Activated T-cell treated with anti-CD3 and anti-CD28 coated beads for 4 hours (primary cell): ENCODE measurements around the gene TMEM235.

ENCODE experiments used
- DNase-seq: peaks from one replicate; pipeline ENCODE4 v3.0.0-alpha.2; 2020

The TMEM235 gene

DNA sequence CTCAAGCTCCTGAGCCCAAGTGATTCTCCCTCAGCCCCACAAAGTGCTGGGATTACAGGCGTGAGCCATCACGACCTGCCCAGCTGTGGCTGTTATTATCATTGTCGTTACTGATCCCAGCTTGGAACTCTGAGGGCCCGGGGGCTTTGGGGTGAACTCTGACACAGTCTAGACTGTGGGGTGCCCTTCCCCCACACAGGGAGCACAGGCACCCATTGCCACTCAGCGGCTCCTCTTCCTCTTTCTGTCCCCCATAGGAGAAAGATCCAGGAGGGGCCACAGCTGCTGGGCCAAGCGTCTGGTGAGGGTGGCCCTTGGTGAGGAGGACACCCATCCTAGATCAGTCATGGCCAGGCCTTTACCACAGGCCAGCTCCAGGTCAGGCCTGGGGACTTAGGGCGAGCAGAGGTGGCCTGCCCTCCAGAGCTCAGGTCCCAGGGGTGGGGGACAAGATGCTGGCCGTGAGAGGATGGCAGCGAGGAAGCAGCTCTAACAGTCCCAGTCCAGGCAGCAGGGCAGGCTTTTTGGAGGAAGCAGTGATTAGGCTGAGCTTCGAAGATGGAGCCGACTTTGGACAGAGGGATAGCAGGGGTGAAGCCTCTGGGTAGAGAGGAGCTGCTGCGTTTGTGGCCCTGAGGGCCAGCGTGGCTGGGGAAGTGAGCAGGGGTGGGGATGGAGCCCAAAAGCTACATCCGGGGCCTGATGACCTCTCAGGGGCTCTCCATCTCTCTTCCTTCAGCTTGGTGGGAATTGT is 24.7 kb downstream of the TMEM235 start:
- DNase-seq: no peak

DNA sequence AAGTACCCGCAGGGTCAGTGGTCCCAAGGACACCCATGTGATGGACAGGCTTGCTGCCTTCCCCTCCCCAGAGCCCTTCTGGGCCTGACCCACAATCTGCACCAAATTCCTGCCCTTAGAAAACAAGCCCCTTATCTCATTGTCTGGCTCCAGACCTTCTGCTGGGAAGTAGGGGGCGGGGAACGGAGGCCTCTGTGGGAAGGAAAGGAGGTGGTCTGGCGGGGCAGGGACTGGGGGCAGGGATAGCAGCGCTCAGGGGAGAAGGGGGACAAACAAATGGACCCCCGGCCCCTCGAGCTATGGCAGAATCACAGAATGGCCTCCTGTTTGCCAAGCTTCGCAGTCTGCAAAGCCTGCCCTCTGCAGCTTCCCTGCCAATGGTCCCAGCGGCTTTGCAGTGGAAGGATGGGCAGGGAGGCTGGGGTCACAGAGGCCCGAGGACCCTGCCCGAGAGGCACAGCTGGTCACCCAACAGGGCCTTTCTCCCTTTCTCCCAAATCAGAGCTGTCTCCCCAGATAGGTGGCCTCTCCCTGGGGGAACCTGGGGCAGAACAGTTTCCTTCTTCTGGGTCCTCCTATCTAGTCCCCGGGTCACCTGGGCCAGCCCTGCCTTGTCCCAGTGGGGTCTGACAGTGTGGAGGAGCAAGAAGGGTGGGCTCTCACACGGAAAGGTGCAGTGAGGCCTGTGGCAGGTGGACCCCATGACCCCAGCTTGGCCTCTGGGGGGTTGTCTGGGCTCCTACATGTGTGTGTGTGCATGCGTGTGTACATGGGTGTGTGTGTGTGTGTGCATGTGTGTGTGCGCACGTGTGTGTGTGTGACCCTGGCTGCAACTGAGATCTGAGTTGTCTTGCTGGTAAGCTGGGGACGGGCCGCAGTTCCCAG is 25.5 kb downstream of the TMEM235 start:
- DNase-seq: no peak

DNA sequence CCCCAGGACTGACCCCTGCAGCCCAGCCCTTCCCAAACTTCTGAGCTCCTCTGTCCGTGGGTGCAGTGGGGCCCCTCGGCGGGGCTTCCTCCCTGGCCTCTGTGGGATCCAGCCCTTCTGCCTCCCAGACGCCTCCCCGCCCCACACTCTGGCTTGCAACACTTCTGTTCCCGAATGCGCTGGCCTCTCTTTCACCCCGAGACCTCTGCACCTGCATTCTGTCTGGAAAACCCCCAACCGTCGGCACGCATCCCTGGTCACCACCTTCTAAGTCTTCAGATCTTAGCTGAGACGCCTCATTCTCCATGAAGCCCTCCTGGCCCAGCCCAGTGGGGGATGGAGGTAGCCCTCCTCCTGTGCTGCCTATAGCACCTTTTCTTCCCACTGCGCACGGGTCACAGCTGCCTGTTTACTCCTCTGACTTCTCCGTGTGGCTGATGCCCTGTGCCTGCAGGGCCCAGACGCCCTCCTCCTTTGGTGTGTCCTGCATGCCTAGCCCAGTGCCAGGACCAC is 26.4 kb downstream of the TMEM235 start:
- no peak for DNase-seq

- DNase-seq: peak; percentile 52
Observed at GRCh38 chr17:78258323-78259191, 27.1 kb downstream of the TMEM235 start.

- DNase-seq: no peak
Observed at GRCh38 chr17:78259192-78259554, 27.7 kb downstream of the TMEM235 start.

DNA sequence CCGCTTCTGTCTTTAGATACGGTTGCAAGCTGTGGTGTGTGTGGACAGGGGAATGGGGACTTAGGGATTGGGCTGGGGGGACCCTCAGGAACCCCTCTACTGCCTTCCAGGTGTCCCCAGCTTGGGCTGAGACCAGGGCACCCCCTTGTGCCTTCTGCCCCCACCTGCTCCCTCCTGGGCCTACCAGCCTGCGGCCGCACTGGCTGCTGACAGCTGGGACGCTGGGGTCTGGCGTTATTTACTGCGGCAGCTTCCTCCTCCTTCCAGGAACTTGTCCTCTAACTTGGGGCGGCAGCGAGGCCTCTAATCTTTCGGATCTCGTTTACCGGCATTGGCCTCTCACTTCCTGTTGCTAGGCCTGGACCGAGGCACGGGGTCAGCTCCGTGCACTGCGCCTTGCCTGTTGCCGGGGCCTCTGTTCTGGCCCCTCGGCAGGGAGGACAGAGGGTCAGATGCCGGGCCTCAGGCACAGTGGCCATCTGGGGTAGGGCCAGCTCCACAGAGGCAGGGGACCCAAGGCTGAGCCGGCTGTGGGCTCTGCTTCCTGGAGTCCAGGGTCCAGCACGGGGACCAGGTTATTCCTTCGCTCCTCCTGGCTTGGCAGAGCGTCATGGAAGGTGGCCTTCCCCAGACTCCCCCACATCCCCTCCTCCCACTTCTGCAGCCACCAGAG is 31.8 kb downstream of the TMEM235 start:
- DNase-seq: no peak

DNA sequence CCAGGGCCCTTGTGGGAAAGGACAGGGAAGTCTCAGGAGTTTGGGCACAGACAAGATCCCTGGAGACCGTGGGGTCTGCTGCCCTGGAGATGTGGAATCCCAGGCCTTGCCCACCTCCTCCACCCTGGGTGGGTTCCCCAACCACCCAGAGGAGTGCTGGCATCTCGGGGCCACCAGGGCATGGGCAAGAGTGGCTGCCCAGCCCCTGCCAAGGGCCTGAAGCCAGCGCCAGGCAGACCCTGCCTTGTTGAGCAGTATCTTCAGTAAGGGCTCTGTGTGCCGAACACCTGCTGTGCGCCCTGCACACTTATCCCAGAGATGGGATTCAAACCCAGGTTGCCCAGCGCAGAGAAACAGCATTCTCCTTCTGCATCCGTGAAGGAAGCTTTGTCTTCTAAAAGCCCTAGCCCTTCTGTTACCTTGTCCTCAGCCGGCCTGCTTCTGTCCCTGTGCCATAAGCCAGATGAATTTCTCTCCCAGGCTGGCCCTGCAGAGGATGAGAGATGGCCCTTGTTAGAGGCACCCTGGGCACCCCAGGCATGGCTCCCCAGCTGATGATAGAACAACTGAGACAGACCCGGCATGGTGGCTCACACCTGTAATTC is 32.4 kb downstream of the TMEM235 start:
- no peak for DNase-seq

- no peak for DNase-seq
Observed at GRCh38 chr17:78264590-78264989, 33.2 kb downstream of the TMEM235 start.

DNA sequence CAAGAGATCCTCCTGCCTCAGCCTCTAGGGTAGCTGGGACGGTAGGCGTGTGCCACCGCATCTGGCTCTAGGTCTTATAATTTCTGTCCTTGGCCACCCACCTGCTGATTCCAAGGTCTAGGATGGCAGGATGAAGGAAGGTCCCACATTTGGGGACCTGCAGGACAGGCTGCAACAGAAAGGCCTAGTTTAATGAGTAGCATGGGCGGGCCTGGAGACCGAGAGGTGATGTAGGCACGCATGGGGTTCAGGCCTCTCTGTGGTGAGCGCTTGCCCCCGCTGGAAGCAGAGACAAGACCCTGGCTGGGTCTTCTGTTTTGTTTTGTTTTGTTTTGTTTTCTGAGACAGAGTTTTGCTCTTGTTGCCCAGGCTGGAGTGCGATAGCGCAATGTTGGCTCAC is 33.7 kb downstream of the TMEM235 start:
- DNase-seq: no peak

DNA sequence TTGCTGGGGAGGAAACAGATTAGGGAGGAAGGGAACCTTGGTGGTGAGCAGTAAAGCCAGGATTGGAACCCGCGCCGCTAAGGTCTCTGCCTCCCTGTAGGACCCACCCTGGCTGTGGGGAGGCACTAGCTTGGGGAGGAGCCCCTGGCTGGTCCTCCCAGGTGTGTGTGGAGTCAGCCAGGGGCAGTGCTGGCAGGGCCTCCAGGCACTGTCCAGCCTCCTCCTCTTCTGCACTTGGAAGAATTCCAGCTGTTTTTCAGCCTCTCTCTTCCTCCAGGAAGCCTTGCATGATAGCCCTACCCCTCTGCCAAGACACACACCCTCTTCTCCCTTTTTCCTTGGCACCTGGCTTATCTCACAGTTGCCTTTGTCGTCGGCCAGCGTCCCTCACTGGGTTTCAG is 34.8 kb downstream of the TMEM235 start:
- no peak for DNase-seq

DNA sequence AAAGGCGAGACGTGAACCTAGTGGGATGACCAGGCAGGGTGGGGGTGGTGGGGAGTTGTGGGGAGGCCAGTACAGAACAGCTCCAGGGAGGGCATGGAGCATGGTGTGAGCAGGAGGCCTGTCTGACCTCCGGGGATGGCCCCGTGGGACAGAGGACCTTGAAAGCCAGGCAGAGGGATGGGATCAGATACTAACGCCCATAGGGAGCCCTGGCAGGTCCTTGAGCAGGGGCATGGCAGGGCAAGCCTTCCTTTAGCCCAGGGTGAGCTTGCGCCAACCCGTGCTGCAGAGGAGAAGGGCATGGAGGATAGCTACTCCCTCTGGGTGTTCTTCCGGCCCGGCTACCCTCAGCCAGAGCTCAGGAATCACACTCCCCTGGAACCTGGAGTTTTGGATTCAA is 35.3 kb downstream of the TMEM235 start:
- no peak for DNase-seq

GRCh38 chr17:78267253-78268073 is 36.0 kb downstream of the TMEM235 start:
- DNase-seq: no peak

DNA sequence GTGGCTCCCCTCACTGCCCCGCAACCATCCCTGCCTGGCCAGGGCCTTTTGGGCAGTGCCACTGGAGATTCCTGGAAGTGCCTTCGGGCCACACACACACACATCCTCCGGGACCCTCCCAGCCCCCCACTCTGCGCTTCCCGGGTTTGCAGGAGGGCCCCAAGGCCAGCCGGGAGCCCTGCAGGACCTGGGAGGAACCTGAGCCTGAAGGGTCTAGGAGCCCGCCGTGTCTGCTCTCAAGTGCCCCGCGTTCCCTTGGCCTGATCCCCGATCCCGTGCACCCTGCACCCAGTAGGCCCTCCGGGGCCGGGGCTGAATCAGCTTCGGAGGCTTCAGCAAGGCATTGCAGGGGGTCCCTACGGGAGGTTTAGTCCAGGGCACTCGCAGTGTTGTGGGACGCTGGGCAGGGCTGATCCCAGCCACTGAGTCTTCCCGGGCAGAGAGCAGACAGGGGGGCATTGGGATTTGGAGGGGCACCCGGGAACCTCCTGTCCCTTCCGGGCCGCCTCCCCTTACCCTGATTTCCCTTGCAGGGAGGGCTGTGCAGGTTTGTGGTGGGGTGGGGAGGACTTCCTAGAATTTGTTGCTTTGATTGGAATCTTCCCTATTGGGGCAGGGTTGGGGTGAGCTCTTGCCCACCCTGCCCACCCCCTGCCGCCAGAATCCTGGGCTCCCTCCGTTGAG is 36.9 kb downstream of the TMEM235 start:
- no peak for DNase-seq

DNA sequence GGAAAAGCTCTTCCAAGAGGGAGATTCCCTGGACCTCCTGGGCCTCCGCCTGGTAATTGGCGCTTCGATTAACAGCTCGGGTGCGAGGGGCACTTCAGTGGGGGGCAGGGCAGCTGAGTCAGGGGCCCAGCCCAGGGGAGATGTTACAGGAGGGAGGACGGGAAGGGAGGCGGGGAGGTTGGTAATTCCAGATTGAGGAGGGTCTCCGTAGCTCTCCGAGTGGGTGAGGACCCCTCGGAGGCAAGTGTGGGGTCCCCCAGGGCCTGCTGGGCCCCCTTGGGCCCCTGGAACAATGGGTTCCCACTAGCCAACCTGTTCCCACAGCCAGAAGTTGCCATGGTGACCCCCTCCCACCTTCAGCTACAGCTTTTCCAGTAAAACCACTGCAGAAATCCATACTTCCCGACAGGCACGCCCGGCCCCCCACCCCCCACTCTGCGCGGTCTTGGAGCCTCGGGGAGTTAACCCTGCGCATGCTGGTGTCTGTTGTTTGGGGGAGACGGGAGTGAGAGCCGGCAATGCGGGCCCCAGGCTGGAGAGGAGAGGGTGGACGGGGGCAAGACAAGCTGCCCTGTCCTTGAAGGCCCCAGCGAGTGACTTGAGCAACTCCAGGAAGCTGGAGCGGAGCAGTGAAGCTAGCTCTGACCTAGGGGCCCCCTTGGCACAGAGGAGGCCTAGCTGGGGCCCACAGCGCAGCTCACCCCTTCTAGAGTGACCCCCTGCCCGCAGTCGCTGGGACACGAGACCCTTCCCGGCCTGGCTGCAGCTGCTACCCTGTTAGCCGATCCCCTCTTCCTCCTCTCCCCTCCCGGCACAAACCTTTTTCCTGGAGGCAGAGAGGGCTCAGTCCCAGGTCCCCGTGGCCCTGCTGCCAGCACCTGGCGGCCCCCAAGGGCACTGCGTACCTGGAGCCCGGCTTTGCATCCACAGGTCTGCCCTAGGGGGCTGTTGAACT is 37.8 kb downstream of the TMEM235 start:
- DNase-seq: no peak

DNA sequence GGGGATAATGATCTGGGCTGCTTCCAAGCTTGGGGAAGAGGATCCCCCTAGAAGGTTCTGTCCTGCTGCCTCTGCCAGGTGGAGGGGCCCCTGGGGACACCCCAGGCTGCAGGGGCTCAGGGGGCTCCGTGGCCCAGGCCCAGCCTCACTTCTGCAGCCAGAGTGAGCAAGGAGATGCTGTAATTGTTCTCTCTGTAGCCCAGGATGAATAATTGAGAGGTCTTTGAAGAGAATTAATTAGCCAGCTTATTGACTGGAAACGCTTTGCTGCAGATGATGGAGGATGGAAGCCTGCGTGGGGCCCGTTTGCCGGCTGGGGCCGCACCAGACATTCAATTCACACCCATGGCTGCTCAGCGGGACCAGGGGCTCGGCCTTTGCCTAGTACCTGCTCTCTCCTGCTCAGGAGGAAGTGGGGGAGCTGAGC is 38.5 kb downstream of the TMEM235 start:
- no peak for DNase-seq

GRCh38 chr17:78271419-78272170 is 40.2 kb downstream of the TMEM235 start:
- no peak for DNase-seq

GRCh38 chr17:78272181-78272913 is 40.9 kb downstream of the TMEM235 start:
- DNase-seq: peak; percentile 48

- no peak for DNase-seq
Observed at GRCh38 chr17:78272914-78273258, 41.5 kb downstream of the TMEM235 start.
